Nephron (organoid): ENCODE measurements around the gene MAP7.

Experiments
- H3K27ac Mint-ChIP-seq, 3 experiments: 2 replicates each; pipeline ENCODE4 v1.8.0; 2020; ENCODE audit warnings: mixed read lengths in 3 of 3, mild to moderate bottlenecking in 2 of 3, moderate library complexity in 1 of 3
- H3K27me3 Mint-ChIP-seq: 2 replicates; pipeline ENCODE4 v1.8.0; 2021; ENCODE audit warnings: low read depth, mild to moderate bottlenecking, moderate library complexity, mixed read lengths
- H3K36me3 Mint-ChIP-seq: 2 replicates; pipeline ENCODE4 v1.8.0; 2020; ENCODE audit warnings: low read depth, mixed read lengths
- H3K4me1 Mint-ChIP-seq: 2 replicates; pipeline ENCODE4 v1.8.0; 2020; ENCODE audit warnings: mixed read lengths
- H3K4me3 Mint-ChIP-seq, 3 experiments: 2 replicates each; pipeline ENCODE4 v1.8.0; 2020; ENCODE audit warnings: mild to moderate bottlenecking in 3 of 3, mixed read lengths in 3 of 3, moderate library complexity in 2 of 3
- H3K9me3 Mint-ChIP-seq: 2 replicates; pipeline ENCODE4 v1.8.0; 2020; ENCODE audit warnings: mixed read lengths
- CTCF ChIP-seq, 3 experiments: fragments of 200-600 bp; sonication (generic); IDR thresholded peaks; one replicate each; pipeline ENCODE4 v1.5.0; 2021; ENCODE audit warnings: antibody characterized with exemption in 3 of 3; ENCODE audit not compliant: unreplicated experiment in 3 of 3

The MAP7 gene

GRCh38 chr6:136426627-136427377 is 123.4 kb downstream of the MAP7 start:
- Mint-ChIP-seq H3K36me3 (no peaks in the 10 kb centered on the region), H3K9me3 (no peaks in the 10 kb centered on the region), H3K4me3 (no peak overlapping the region), H3K27ac (no peak overlapping the region), H3K4me1 (no peaks in the 10 kb centered on the region), H3K27me3 (no peaks in the 10 kb centered on the region)
- TF ChIP-seq CTCF (IDR thresholded peaks at IDR 0.05; ENCODE audit: unreplicated experiment in 3 of 3): no peak

- Mint-ChIP-seq H3K36me3 (no peaks in the 10 kb centered on the region), H3K4me1 (no peaks in the 10 kb centered on the region), H3K27ac (no peak overlapping the region), H3K27me3 (no peaks in the 10 kb centered on the region), H3K9me3 (no peaks in the 10 kb centered on the region), H3K4me3 (no peak overlapping the region)
- TF ChIP-seq CTCF (IDR thresholded peaks at IDR 0.05; ENCODE audit: unreplicated experiment in 3 of 3): no peak
These were observed 124.4 kb downstream of the MAP7 start for GRCh38 chr6:136425793-136426192.

GRCh38 chr6:136424901-136425300 is 125.3 kb downstream of the MAP7 start:
- Mint-ChIP-seq H3K27ac (no peak overlapping the region), H3K36me3 (no peaks in the 10 kb centered on the region), H3K27me3 (no peaks in the 10 kb centered on the region), H3K9me3 (no peaks in the 10 kb centered on the region), H3K4me3 (no peak overlapping the region), H3K4me1 (no peaks in the 10 kb centered on the region)
- TF ChIP-seq CTCF (IDR thresholded peaks at IDR 0.05; ENCODE audit: unreplicated experiment in 3 of 3): no peak

- H3K27me3 Mint-ChIP-seq: no peaks in the 10 kb centered on the region
- no peak overlapping the region for H3K4me3 Mint-ChIP-seq
- H3K27ac Mint-ChIP-seq: no peak overlapping the region
- no peaks in the 10 kb centered on the region for H3K36me3 Mint-ChIP-seq
- H3K4me1 Mint-ChIP-seq: no peaks in the 10 kb centered on the region
- H3K9me3 Mint-ChIP-seq: no peaks in the 10 kb centered on the region
- no peak for TF ChIP-seq CTCF (IDR thresholded peaks at IDR 0.05; ENCODE audit: unreplicated experiment in 3 of 3)
These were observed 125.8 kb downstream of the MAP7 start for GRCh38 chr6:136424450-136424849.

GRCh38 chr6:136421537-136422158 is 128.6 kb downstream of the MAP7 start:
- Mint-ChIP-seq H3K36me3 (no peaks in the 10 kb centered on the region), H3K4me1 (no peaks in the 10 kb centered on the region), H3K27ac (no peak overlapping the region), H3K27me3 (no peaks in the 10 kb centered on the region), H3K9me3 (no peaks in the 10 kb centered on the region), H3K4me3 (no peak overlapping the region)
- no peak for TF ChIP-seq CTCF (IDR thresholded peaks at IDR 0.05; ENCODE audit: unreplicated experiment in 3 of 3)

- Mint-ChIP-seq H3K4me1 (no peaks in the 10 kb centered on the region), H3K27ac (peak overlapping the region in 1 of 3 experiments; percentile 43), H3K4me3 (no peak overlapping the region), H3K36me3 (no peaks in the 10 kb centered on the region), H3K27me3 (no peaks in the 10 kb centered on the region), H3K9me3 (no peaks in the 10 kb centered on the region)
- no peak for TF ChIP-seq CTCF (IDR thresholded peaks at IDR 0.05; ENCODE audit: unreplicated experiment in 3 of 3)
These were observed 129.4 kb downstream of the MAP7 start for GRCh38 chr6:136420853-136421252.
